ENCODE data around the gene SLC6A19. TPM values are rescaled to one million over a fixed set of nuclear protein-coding genes. Genes with fewer than 3 reads are reported as not detected.

SLC6A19 gene
- total and polyA plus RNA-seq, 4 donors = 0.17 to 4.9 (median 0.91) TPM

GRCh38 chr5:1188464-1188863, 12.9 kb upstream of the SLC6A19 start:
- Histone ChIP-seq H3K9ac (ENCODE audit: low read depth in 1 of 2, low read length in 2 of 2) (no peak overlapping the region), H3K36me3 (ENCODE audit: control insufficient read depth in 4 of 4, insufficient read depth in 3 of 4, low read depth in 1 of 4, low read length in 3 of 4) (no peaks in the 10 kb centered on the region), H3K4me1 (ENCODE audit: control insufficient read depth in 4 of 4, insufficient read depth in 4 of 4, low read length in 3 of 4) (peaks cover 18 to 35% (median 31%) of the 10 kb centered on the region in 4 donors), H3K4me3 (ENCODE audit: low read depth in 1 of 3, low read length in 3 of 3) (no peak overlapping the region), H3K27ac (ENCODE audit: low read depth in 1 of 2, low read length in 2 of 2) (no peak overlapping the region), H3K9me3 (ENCODE audit: control insufficient read depth in 4 of 4, low read length in 3 of 4) (no peaks in the 10 kb centered on the region), H3K27me3 (ENCODE audit: control insufficient read depth in 4 of 4, insufficient read depth in 4 of 4, low read length in 3 of 4) (peaks cover 0 to 2% (median under 1%) of the 10 kb centered on the region in 4 donors)
- 40% methylated on average over 6 of the region's 6 CpGs for WGBS
- TF ChIP-seq EGR1 (IDR thresholded peaks at IDR 0.05; ENCODE audit: low read depth in 2 of 2) (no peak), GABPA (IDR thresholded peaks at IDR 0.05 in 1 of 2, conservative IDR thresholded peaks at IDR 0.05 in 1 of 2) (no peak), ZBTB33 (IDR thresholded peaks at IDR 0.05) (no peak), FOXA2 (IDR thresholded peaks at IDR 0.05) (no peak)
- DNase-seq (ENCODE audit: low spot score) = no peak

GRCh38 chr5:1189269-1189668, 12.1 kb upstream of the SLC6A19 start:
- Histone ChIP-seq H3K36me3 (ENCODE audit: control insufficient read depth in 4 of 4, insufficient read depth in 3 of 4, low read depth in 1 of 4, low read length in 3 of 4) (no peaks in the 10 kb centered on the region), H3K4me1 (ENCODE audit: control insufficient read depth in 4 of 4, insufficient read depth in 4 of 4, low read length in 3 of 4) (peaks cover 11 to 27% (median 23%) of the 10 kb centered on the region in 4 donors), H3K27me3 (ENCODE audit: control insufficient read depth in 4 of 4, insufficient read depth in 4 of 4, low read length in 3 of 4) (peaks cover 0 to 2% (median under 1%) of the 10 kb centered on the region in 4 donors), H3K9me3 (ENCODE audit: control insufficient read depth in 4 of 4, low read length in 3 of 4) (no peaks in the 10 kb centered on the region), H3K4me3 (ENCODE audit: low read depth in 1 of 3, low read length in 3 of 3) (no peak overlapping the region), H3K27ac (ENCODE audit: low read depth in 1 of 2, low read length in 2 of 2) (no peak overlapping the region), H3K9ac (ENCODE audit: low read depth in 1 of 2, low read length in 2 of 2) (no peak overlapping the region)
- no peak for DNase-seq (ENCODE audit: low spot score)
- whole genome bisulfite sequencing = 90% methylated on average over 10 of the region's 10 CpGs
- no peak for TF ChIP-seq ZBTB33 (IDR thresholded peaks at IDR 0.05)

GRCh38 chr5:1190278-1190677, 11.1 kb upstream of the SLC6A19 start:
- Histone ChIP-seq H3K4me1 (ENCODE audit: control insufficient read depth in 4 of 4, insufficient read depth in 4 of 4, low read length in 3 of 4) (peaks cover 4 to 16% (median 13%) of the 10 kb centered on the region in 4 donors), H3K27me3 (ENCODE audit: control insufficient read depth in 4 of 4, insufficient read depth in 4 of 4, low read length in 3 of 4) (peaks cover 0 to 2% (median under 1%) of the 10 kb centered on the region in 4 donors), H3K4me3 (ENCODE audit: low read depth in 1 of 3, low read length in 3 of 3) (no peak overlapping the region), H3K27ac (ENCODE audit: low read depth in 1 of 2, low read length in 2 of 2) (no peak overlapping the region), H3K9ac (ENCODE audit: low read depth in 1 of 2, low read length in 2 of 2) (no peak overlapping the region), H3K36me3 (ENCODE audit: control insufficient read depth in 4 of 4, insufficient read depth in 3 of 4, low read depth in 1 of 4, low read length in 3 of 4) (no peaks in the 10 kb centered on the region), H3K9me3 (ENCODE audit: control insufficient read depth in 4 of 4, low read length in 3 of 4) (no peaks in the 10 kb centered on the region)
- TF ChIP-seq TAF1 (conservative IDR thresholded peaks at IDR 0.05) (no peak), REST (IDR thresholded peaks at IDR 0.05) (no peak), RXRA (IDR thresholded peaks at IDR 0.05) (no peak), CTCF (IDR thresholded peaks at IDR 0.05; ENCODE audit: low read depth, low read length, missing input control) (no peak), FOXA2 (IDR thresholded peaks at IDR 0.05) (no peak), EGR1 (IDR thresholded peaks at IDR 0.05; ENCODE audit: low read depth in 2 of 2) (no peak), MAX (IDR thresholded peaks at IDR 0.05) (no peak), FOXA1 (IDR thresholded peaks at IDR 0.05) (no peak), ZBTB33 (IDR thresholded peaks at IDR 0.05) (no peak), RAD21 (IDR thresholded peaks at IDR 0.05) (no peak), NR2F2 (IDR thresholded peaks at IDR 0.05) (no peak), JUND (IDR thresholded peaks at IDR 0.05) (no peak), HNF4A (conservative IDR thresholded peaks at IDR 0.05) (no peak)
- no peak for DNase-seq (ENCODE audit: low spot score)
- WGBS = 93% methylated on average over 12 of the region's 12 CpGs
